Measurements from ENCODE around the gene HDAC9.

- TF ChIP-seq TAF1 (IDR thresholded peaks at IDR 0.05; ENCODE audit: borderline replicate concordance, low read depth, low read length) (no peak), ZBTB33 (IDR thresholded peaks at IDR 0.05; ENCODE audit: borderline replicate concordance, low read depth) (no peak), CTCF (IDR thresholded peaks at IDR 0.05) (no peak), POLR2AphosphoS5 (IDR thresholded peaks at IDR 0.05; ENCODE audit: low read depth, low read length) (no peak), RFX5 (IDR thresholded peaks at IDR 0.05; ENCODE audit: low read length) (no peak), EP300 (IDR thresholded peaks at IDR 0.05; ENCODE audit: borderline replicate concordance in 1 of 2, low read depth in 1 of 2, low read length in 1 of 2) (no peak), YY1 (IDR thresholded peaks at IDR 0.05; ENCODE audit: low read depth) (no peak), CHD2 (IDR thresholded peaks at IDR 0.05; ENCODE audit: low read length, partially characterized antibody) (no peak), REST (IDR thresholded peaks at IDR 0.05; ENCODE audit: low read depth, low read length) (no peak), SMC3 (IDR thresholded peaks at IDR 0.05; ENCODE audit: low read depth, low read length) (no peak), SIN3A (IDR thresholded peaks at IDR 0.05; ENCODE audit: borderline replicate concordance, low read depth, low read length) (no peak)
These were observed 22.4 kb upstream of the HDAC9 start for GRCh38 chr7:18473119-18473518.

Measured in SK-N-SH (cell line).